OCI-LY1 (cell line): ENCODE measurements around the gene RFNG.

Source experiments
- EZH2 ChIP-seq: fragments of 200-600 bp; sonication (generic), shearing (Covaris generic); IDR thresholded peaks from 2 replicates; pipeline ENCODE4 v1.8.0; 2017; ENCODE audit warnings: borderline replicate concordance, mixed run types, mild to moderate bottlenecking, antibody characterized with exemption, low read length, moderate library complexity, mixed read lengths
- TF ChIP-seq, protein P1 (sequence below): fragments of 200-600 bp; sonication (generic), shearing (Covaris generic); IDR thresholded peaks from 2 replicates; pipeline ENCODE4 v1.5.1; 2017; ENCODE audit warnings: mild to moderate bottlenecking, antibody characterized with exemption, low read length, moderate library complexity, mixed read lengths

GRCh38 chr17:82016061-82016874 is 35.3 kb downstream of the RFNG start:
- TF ChIP-seq, protein P1, sequence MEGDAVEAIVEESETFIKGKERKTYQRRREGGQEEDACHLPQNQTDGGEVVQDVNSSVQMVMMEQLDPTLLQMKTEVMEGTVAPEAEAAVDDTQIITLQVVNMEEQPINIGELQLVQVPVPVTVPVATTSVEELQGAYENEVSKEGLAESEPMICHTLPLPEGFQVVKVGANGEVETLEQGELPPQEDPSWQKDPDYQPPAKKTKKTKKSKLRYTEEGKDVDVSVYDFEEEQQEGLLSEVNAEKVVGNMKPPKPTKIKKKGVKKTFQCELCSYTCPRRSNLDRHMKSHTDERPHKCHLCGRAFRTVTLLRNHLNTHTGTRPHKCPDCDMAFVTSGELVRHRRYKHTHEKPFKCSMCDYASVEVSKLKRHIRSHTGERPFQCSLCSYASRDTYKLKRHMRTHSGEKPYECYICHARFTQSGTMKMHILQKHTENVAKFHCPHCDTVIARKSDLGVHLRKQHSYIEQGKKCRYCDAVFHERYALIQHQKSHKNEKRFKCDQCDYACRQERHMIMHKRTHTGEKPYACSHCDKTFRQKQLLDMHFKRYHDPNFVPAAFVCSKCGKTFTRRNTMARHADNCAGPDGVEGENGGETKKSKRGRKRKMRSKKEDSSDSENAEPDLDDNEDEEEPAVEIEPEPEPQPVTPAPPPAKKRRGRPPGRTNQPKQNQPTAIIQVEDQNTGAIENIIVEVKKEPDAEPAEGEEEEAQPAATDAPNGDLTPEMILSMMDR, result no peak
- TF ChIP-seq EZH2, result no peak
